ENCODE measurements around the gene PRPF18.

- no peak for TF ChIP-seq RAD21 (conservative IDR thresholded peaks at IDR 0.05)
- TF ChIP-seq CTCF (IDR thresholded peaks at IDR 0.05; ENCODE audit: poor library complexity, severe bottlenecking) = no peak
- no peak for TF ChIP-seq TAF1 (IDR thresholded peaks at IDR 0.05; ENCODE audit: low read depth)
Measured at GRCh38 chr10:13630231-13630630, 43.5 kb downstream of the PRPF18 start.
